Cardiac fibroblast (primary cell): ENCODE measurements around the gene MEIS1.

Source experiments
- DNase-seq, 2 donors: peaks; one replicate each; pipeline versions ENCODE4 v3.0.0 to v3.0.0-alpha.2; 2010; ENCODE audit warnings: low read depth in 2 of 2
- H3K4me3 ChIP-seq, 2 donors: replicated peaks in 1 of 2; 1 replicate in 1 of 2; 2 replicates in 1 of 2; pipeline ENCODE4 v1.5.1; 2011; ENCODE audit warnings: low read depth in 2 of 2, low read length in 2 of 2, mild to moderate bottlenecking in 2 of 2, moderate library complexity in 1 of 2
- TF ChIP-seq, protein P1 (sequence below): IDR thresholded peaks from one replicate; pipeline ENCODE4 v1.5.1; 2011; ENCODE audit warnings: low read depth, mild to moderate bottlenecking, low read length, inconsistent platforms

MEIS1 gene

DNA sequence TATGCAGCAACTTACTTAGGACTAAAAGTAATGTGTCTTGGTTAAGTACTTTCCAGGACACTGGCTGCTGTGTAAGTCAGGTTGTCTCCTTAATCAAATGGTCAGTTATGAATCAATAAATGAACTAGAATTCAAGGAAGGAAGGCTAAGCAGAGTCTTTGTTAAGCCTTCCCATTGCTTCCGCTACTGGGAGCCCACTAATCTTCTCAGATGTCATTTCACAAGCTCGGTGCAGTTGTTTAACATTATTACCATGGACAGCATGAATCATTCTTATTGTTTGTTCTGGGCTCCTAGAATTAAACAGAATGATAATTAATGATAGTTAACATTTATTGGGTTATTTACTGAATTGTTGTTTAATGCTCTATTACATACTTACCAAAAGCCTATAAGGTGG, 26.0 kb upstream of the MEIS1 start:
- no peak for DNase-seq
- TF ChIP-seq, protein P1, sequence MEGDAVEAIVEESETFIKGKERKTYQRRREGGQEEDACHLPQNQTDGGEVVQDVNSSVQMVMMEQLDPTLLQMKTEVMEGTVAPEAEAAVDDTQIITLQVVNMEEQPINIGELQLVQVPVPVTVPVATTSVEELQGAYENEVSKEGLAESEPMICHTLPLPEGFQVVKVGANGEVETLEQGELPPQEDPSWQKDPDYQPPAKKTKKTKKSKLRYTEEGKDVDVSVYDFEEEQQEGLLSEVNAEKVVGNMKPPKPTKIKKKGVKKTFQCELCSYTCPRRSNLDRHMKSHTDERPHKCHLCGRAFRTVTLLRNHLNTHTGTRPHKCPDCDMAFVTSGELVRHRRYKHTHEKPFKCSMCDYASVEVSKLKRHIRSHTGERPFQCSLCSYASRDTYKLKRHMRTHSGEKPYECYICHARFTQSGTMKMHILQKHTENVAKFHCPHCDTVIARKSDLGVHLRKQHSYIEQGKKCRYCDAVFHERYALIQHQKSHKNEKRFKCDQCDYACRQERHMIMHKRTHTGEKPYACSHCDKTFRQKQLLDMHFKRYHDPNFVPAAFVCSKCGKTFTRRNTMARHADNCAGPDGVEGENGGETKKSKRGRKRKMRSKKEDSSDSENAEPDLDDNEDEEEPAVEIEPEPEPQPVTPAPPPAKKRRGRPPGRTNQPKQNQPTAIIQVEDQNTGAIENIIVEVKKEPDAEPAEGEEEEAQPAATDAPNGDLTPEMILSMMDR: no peak
- H3K4me3 ChIP-seq: no peak overlapping the region

DNA sequence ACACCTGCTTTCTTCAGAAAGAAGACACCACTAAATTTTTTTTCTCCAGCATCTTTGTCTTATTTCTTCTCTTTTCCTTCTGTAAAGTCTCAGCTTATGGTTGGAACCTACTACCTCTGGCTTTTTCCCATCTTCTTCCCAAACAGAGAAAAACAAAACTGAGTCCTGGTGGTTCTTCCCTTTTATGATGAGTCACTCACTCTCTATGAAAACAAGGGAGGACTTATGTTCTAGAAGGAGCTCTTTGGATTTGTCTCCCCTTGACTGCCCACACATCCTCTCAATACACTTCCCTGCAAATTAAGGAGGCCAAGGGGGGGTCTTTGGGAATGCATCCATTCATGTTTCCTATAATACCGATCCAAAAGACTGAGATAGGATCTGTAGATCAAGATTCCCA, 22.1 kb upstream of the MEIS1 start:
- DNase-seq: no peak
- TF ChIP-seq, protein P1: no peak
- H3K4me3 ChIP-seq: no peak overlapping the region

DNA sequence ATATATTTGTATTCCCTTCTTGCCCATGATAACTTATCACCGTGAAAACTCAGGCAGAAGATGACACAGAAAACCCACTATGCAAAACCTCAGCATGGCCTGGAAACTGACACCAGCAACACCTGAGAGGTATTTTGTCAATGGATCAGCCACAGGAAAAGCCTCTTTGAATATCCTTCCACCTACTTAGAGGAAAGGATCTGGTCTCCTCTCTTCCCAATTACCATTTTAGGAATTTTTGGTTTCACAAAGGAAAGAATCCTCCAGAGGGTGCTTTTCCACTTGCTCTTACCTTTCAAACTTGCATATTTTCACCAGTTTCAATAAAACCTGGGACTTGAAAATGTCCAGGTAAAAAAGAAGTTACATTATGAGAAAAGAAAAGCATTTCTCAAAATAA, 20.0 kb upstream of the MEIS1 start:
- no peak for DNase-seq
- no peak overlapping the region for H3K4me3 ChIP-seq
- TF ChIP-seq, protein P1: no peak

DNA sequence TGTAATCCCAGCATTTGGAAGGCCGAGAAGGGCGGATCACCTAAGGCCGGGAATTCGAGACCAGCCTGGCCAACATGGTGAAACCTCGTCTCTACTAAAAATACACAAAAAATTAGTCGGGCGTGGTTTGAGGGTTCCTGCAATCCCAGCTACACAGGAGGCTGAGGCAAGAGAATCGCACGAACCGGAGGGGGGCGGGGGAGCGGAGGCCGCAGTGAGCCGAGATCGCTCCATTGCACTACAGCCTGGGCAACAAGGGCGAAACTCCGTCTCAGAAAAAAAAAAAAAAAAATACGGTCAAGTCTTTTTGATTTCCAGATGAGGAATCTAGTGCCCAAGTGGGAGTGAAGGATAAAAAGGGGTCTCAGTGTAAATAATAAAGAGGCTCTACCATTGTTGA, 16.5 kb upstream of the MEIS1 start:
- DNase-seq: no peak
- H3K4me3 ChIP-seq: no peak overlapping the region
- TF ChIP-seq, protein P1: no peak

DNA sequence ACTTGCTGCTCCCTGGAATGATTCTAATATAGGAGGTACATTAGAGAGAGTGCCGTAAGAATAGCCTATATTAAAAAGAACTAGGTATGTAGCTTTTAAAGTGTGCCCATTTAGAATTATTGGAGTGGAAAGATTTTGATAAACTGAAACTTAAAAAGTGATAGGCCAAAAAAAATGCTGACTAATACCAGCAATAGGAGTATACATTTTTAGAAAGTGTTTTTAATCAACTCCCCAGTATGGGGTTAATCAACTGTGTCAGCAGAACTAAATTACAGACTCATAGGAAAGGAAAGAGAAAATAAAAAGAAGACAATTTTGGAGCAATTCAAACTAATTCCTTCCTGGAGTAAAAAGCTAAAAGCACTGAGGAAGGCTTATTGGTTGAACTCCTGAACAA, 13.3 kb upstream of the MEIS1 start:
- no peak overlapping the region for H3K4me3 ChIP-seq
- TF ChIP-seq, protein P1: no peak
- DNase-seq: no peak

DNA sequence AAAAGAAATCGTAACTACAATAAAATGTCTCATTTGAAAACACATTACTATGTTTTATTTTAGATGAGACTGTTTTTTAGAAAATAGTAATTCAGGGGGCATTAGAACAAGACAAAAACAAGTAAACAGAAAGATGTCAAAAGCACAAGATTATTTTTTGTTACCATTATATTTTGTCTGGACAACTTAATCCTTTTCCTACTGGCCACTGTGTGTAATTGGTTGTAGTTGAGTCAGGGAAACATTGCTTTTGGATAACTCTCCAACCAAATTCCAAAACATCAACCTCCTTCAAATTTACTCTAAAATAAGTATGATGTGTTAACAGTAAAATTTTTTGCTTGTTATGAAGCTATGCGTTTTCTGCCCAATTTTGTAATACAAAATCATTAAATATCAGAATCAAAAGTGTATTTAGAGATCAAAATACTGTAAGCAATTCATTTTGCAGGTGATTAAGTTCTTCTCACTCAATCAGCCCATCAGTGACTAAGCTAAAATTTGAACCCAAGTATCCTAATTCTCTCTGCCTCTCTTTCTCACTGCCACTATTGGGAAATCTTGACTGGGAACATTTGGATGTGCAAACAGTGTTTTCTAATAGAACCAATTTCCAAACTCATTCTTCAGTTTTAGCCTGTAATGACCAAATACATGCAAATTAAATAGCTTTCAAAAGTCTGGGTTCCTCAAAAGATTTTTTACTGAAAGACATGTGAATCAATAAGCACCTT, 11.4 kb upstream of the MEIS1 start:
- DNase-seq: no peak
- TF ChIP-seq, protein P1: no peak

More for the DNA sequence above, 11.4 kb upstream of the MEIS1 start:
- no peak overlapping the region for H3K4me3 ChIP-seq
